Loucy (cell line): ENCODE results near the gene FGD1.

Experiments
- H2AFZ ChIP-seq: fragments of 200-600 bp; sonication (generic); 2 replicates; pipeline ENCODE4 v1.6.0; 2016; ENCODE audit warnings: antibody characterized with exemption, mild to moderate bottlenecking, low read length, moderate library complexity
- H3F3A ChIP-seq: fragments of 200-600 bp; 2 replicates; pipeline ENCODE4 v1.6.0; 2016; ENCODE audit warnings: antibody characterized with exemption, low read depth, mild to moderate bottlenecking
- H3K27me3 ChIP-seq: fragments of 200-600 bp; sonication (generic); 2 replicates; pipeline ENCODE4 v1.6.1; 2014; ENCODE audit warnings: low read length, mild to moderate bottlenecking; ENCODE audit not compliant: insufficient read depth, poor library complexity, severe bottlenecking
- H3K36me3 ChIP-seq: fragments of 200-600 bp; sonication (generic); 2 replicates; pipeline ENCODE4 v1.6.1; 2016; ENCODE audit warnings: low read length; ENCODE audit not compliant: insufficient read depth
- H3K4me1 ChIP-seq: fragments of 200-600 bp; sonication (generic); 2 replicates; pipeline ENCODE4 v1.5.1; 2014; ENCODE audit warnings: low read length, mild to moderate bottlenecking; ENCODE audit not compliant: insufficient read depth, poor library complexity, severe bottlenecking
- H3K4me2 ChIP-seq: fragments of 200-600 bp; sonication (generic); 2 replicates; pipeline ENCODE4 v1.6.0; 2014; ENCODE audit warnings: antibody characterized with exemption, low read length, low read depth, mild to moderate bottlenecking; ENCODE audit not compliant: poor library complexity, severe bottlenecking
- H3K4me3 ChIP-seq: fragments of 200-600 bp; sonication (generic); 2 replicates; pipeline ENCODE4 v1.5.1; 2014; ENCODE audit warnings: low read length, mild to moderate bottlenecking, mixed read lengths; ENCODE audit not compliant: poor library complexity, severe bottlenecking
- H3K79me2 ChIP-seq: fragments of 200-600 bp; sonication (generic); 2 replicates; pipeline ENCODE4 v1.6.1; 2014; ENCODE audit warnings: low read length; ENCODE audit not compliant: insufficient read depth
- H3K9ac ChIP-seq: fragments of 200-600 bp; sonication (generic); 2 replicates; pipeline ENCODE4 v1.6.0; 2014; ENCODE audit warnings: mild to moderate bottlenecking, low read depth, low read length, moderate library complexity; ENCODE audit not compliant: poor library complexity, severe bottlenecking
- H3K9me2 ChIP-seq: fragments of 200-600 bp; sonication (generic); replicated peaks from 2 replicates; pipeline ENCODE4 v1.6.1; 2016; ENCODE audit warnings: low read depth, low read length, mixed read lengths
- H3K9me3 ChIP-seq: fragments of 200-600 bp; sonication (generic); 2 replicates; pipeline ENCODE4 v1.6.1; 2014; ENCODE audit warnings: mild to moderate bottlenecking, antibody characterized with exemption, low read length, low read depth; ENCODE audit not compliant: insufficient read depth
- H4K20me1 ChIP-seq: fragments of 200-600 bp; sonication (generic); 2 replicates; pipeline ENCODE4 v1.6.0; 2014; ENCODE audit warnings: antibody characterized with exemption, low read length, mild to moderate bottlenecking; ENCODE audit not compliant: insufficient read depth, poor library complexity, severe bottlenecking
- EZH2phosphoT487 ChIP-seq: fragments of 200-600 bp; IDR thresholded peaks from 2 replicates; pipeline ENCODE4 v1.6.1; 2018; ENCODE audit warnings: antibody characterized with exemption, mild to moderate bottlenecking, moderate library complexity, borderline replicate concordance
- TF ChIP-seq, protein P1 (sequence below): fragments of 200-600 bp; sonication (generic); conservative IDR thresholded peaks from 2 replicates; pipeline ENCODE4 v1.5.1; 2014; ENCODE audit warnings: mild to moderate bottlenecking, antibody characterized with exemption, low read length

The FGD1 gene

DNA sequence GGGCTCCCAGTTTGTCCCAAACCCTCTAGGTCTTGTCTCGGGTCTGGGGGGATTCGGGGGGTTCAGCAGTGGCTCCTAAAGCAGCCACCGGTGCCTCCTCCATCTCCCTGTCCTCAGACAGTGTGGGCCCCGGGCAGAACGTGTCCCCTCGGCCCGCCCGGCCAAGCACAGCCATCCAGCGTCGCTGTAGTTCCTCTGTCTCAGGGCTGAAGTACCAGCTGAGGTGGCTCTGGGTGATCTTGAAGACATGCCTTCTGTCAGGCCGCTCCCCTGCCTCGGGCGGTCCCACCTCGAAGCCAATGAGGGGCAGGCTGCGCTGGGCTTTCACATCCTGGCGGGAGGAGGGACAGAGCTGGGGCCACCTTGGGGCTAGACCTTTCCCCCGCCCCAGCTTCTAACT, 50.0 kb downstream of the FGD1 start:
- no peak overlapping the region for H3K4me3 ChIP-seq
- H3K27me3 ChIP-seq = no peaks in the 10 kb centered on the region
- no peaks in the 10 kb centered on the region for H3K4me1 ChIP-seq
- TF ChIP-seq EZH2phosphoT487 = no peak
- TF ChIP-seq, protein P1, sequence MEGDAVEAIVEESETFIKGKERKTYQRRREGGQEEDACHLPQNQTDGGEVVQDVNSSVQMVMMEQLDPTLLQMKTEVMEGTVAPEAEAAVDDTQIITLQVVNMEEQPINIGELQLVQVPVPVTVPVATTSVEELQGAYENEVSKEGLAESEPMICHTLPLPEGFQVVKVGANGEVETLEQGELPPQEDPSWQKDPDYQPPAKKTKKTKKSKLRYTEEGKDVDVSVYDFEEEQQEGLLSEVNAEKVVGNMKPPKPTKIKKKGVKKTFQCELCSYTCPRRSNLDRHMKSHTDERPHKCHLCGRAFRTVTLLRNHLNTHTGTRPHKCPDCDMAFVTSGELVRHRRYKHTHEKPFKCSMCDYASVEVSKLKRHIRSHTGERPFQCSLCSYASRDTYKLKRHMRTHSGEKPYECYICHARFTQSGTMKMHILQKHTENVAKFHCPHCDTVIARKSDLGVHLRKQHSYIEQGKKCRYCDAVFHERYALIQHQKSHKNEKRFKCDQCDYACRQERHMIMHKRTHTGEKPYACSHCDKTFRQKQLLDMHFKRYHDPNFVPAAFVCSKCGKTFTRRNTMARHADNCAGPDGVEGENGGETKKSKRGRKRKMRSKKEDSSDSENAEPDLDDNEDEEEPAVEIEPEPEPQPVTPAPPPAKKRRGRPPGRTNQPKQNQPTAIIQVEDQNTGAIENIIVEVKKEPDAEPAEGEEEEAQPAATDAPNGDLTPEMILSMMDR = no peak
- peaks cover 3% of the 10 kb centered on the region for H4K20me1 ChIP-seq
- H3K4me2 ChIP-seq = no peak overlapping the region
- no peaks in the 10 kb centered on the region for H3K36me3 ChIP-seq
- H3K79me2 ChIP-seq = peaks cover 28% of the 10 kb centered on the region
- no peak overlapping the region for H2AFZ ChIP-seq
- H3K9me3 ChIP-seq = no peaks in the 10 kb centered on the region
- no peaks in the 10 kb centered on the region for H3K9me2 ChIP-seq
- H3F3A ChIP-seq = no peaks in the 10 kb centered on the region
- H3K9ac ChIP-seq = no peak overlapping the region

DNA sequence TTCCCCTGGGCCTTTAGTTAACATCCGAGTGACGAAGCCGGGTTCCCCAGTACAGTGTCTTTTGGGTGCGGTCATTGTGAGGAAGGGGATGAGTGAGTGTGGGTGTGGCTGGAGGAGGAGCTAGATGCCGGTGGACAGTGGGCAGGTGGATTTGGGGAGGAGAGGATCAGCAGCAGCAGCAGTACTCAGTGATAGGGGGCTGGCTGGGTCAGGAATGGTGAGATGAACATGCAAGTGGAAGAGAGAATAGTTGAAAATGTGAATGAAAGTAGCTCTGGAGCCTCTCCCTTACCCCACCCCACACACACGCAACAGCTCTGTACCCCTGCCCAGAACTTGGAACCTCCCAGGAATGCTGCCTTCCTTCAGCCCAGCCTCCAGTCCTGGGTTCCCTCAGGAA, 51.3 kb downstream of the FGD1 start:
- Histone ChIP-seq H3K4me1 (no peaks in the 10 kb centered on the region), H3K4me2 (no peak overlapping the region), H3K79me2 (peaks cover 37% of the 10 kb centered on the region), H3K9me3 (no peaks in the 10 kb centered on the region), H4K20me1 (peaks cover 10% of the 10 kb centered on the region), H3K9me2 (no peaks in the 10 kb centered on the region), H3K4me3 (no peak overlapping the region), H3F3A (no peaks in the 10 kb centered on the region), H3K9ac (no peak overlapping the region), H3K27me3 (no peaks in the 10 kb centered on the region), H2AFZ (no peak overlapping the region), H3K36me3 (no peaks in the 10 kb centered on the region)
- TF ChIP-seq, protein P1 = no peak
- TF ChIP-seq EZH2phosphoT487 = no peak

DNA sequence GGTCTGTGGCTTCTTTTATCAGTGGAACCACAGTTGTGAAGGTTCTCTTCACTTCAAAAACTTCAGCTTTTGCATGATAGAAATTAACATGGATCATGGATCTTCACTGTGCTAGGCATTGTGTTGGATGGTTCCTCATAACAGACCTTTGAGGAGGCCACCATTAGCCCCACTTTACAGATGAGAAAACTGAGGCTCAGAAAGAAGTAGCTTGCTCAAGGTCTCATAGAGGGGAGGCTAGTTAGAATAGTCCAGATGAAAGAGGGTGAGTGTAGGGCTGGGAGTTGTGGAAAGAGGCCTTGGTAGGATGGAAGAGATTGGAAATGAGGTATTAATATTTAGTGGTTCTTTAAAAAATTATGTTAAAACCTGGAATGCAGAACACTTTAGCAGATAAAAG, 53.2 kb downstream of the FGD1 start:
- no peaks in the 10 kb centered on the region for H3K27me3 ChIP-seq
- H3K9ac ChIP-seq = no peak overlapping the region
- peaks cover 10% of the 10 kb centered on the region for H4K20me1 ChIP-seq
- no peaks in the 10 kb centered on the region for H3F3A ChIP-seq
- peak overlapping the region; percentile 83 for H3K4me2 ChIP-seq
- TF ChIP-seq, protein P1 = no peak
- TF ChIP-seq EZH2phosphoT487 = no peak
- no peak overlapping the region for H2AFZ ChIP-seq
- H3K4me1 ChIP-seq = no peaks in the 10 kb centered on the region
- no peaks in the 10 kb centered on the region for H3K36me3 ChIP-seq
- H3K4me3 ChIP-seq = peak overlapping the region; percentile 97
- H3K9me2 ChIP-seq = no peaks in the 10 kb centered on the region
- no peaks in the 10 kb centered on the region for H3K9me3 ChIP-seq
- H3K79me2 ChIP-seq = peaks cover 37% of the 10 kb centered on the region
